HepG2 (cell line): ENCODE data around the gene ZNRF3. TPM values are rescaled to one million over a fixed set of nuclear protein-coding genes. Genes with fewer than 3 reads are reported as not detected.

Experiments
- CEBPB ChIP-seq: IDR thresholded peaks from 2 replicates; pipeline ENCODE4 v1.6.1; 2011; ENCODE audit warnings: low read depth, low read length, improper control_type of control experiment, borderline replicate concordance
- E2F2 ChIP-seq: sonication (generic); formaldehyde crosslinking; IDR thresholded peaks from 2 replicates; pipeline ENCODE4 v1.4.0; 2020; ENCODE audit warnings: missing genetic modification reagents, borderline replicate concordance
- ELF3 ChIP-seq: IDR thresholded peaks from 2 replicates; pipeline ENCODE4 v1.6.1; 2016; ENCODE audit warnings: missing genetic modification reagents, missing compliant biosample characterization
- ETV5 ChIP-seq: IDR thresholded peaks from 2 replicates; pipeline ENCODE4 v1.6.1; 2018; ENCODE audit warnings: missing biosample characterization, missing genetic modification reagents, inconsistent platforms, borderline replicate concordance
- NR1H2 ChIP-seq: sonication (generic); formaldehyde crosslinking; IDR thresholded peaks from 2 replicates; pipeline ENCODE4 v1.8.1; 2022; ENCODE audit warnings: low read depth, missing genetic modification reagents, borderline replicate concordance
- SOX5 ChIP-seq: IDR thresholded peaks from 2 replicates; pipeline ENCODE4 v1.6.1; 2016; ENCODE audit warnings: borderline replicate concordance
- SSRP1 ChIP-seq: IDR thresholded peaks from 2 replicates; pipeline ENCODE4 v1.6.1; 2016; ENCODE audit warnings: control low read depth
- XRCC5 ChIP-seq: fragments of 200-400 bp; formaldehyde crosslinking; optimal IDR thresholded peaks from 2 replicates; pipeline ENCODE3; 2017; ENCODE audit warnings: mild to moderate bottlenecking, low read length
- ZEB1 ChIP-seq: IDR thresholded peaks from 2 replicates; pipeline ENCODE4 v1.6.1; 2012; ENCODE audit warnings: mild to moderate bottlenecking, low read depth, inconsistent platforms; ENCODE audit not compliant: insufficient replicate concordance
- ZFAT ChIP-seq: sonication (generic); formaldehyde crosslinking; conservative IDR thresholded peaks from 2 replicates; pipeline ENCODE4 v1.8.1; 2023; ENCODE audit warnings: missing genetic modification reagents, inconsistent platforms
- ZFP41 ChIP-seq: sonication (generic); formaldehyde crosslinking; IDR thresholded peaks from 2 replicates; pipeline ENCODE4 v1.4.0; 2020; ENCODE audit warnings: mild to moderate bottlenecking, missing genetic modification reagents, borderline replicate concordance
- ZMAT3 ChIP-seq: sonication (generic); formaldehyde crosslinking; conservative IDR thresholded peaks from 2 replicates; pipeline ENCODE4 v1.7.0; 2021; ENCODE audit warnings: missing genetic modification reagents
- ZNF10 ChIP-seq: sonication (generic); formaldehyde crosslinking; IDR thresholded peaks from 2 replicates; pipeline ENCODE4 v1.4.0; 2020; ENCODE audit warnings: mild to moderate bottlenecking, low read depth, missing genetic modification reagents, borderline replicate concordance
- ZNF362 ChIP-seq: sonication (generic); formaldehyde crosslinking; IDR thresholded peaks from 2 replicates; pipeline ENCODE4 v1.4.0; 2020; ENCODE audit warnings: missing genetic modification reagents, mild to moderate bottlenecking, borderline replicate concordance
- ZNF382 ChIP-seq: sonication (generic); formaldehyde crosslinking; IDR thresholded peaks from 2 replicates; pipeline ENCODE4 v1.5.0; 2020; ENCODE audit warnings: missing genetic modification reagents, mild to moderate bottlenecking, borderline replicate concordance
- ZNF451 ChIP-seq: sonication (generic); formaldehyde crosslinking; IDR thresholded peaks from 2 replicates; pipeline ENCODE4 v1.5.0; 2020; ENCODE audit warnings: mild to moderate bottlenecking, missing genetic modification reagents
- ZNF674 ChIP-seq: sonication (generic); formaldehyde crosslinking; IDR thresholded peaks from 2 replicates; pipeline ENCODE4 v1.5.0; 2020; ENCODE audit warnings: low read depth, mild to moderate bottlenecking, missing genetic modification reagents
- ZNF800 ChIP-seq: sonication (generic); formaldehyde crosslinking; IDR thresholded peaks from 2 replicates; pipeline ENCODE4 v1.4.0; 2020; ENCODE audit warnings: missing genetic modification reagents
- ZSCAN20 ChIP-seq: sonication (generic); formaldehyde crosslinking; IDR thresholded peaks from 2 replicates; pipeline ENCODE4 v1.4.0; 2020; ENCODE audit warnings: missing genetic modification reagents, mild to moderate bottlenecking, borderline replicate concordance
- ZSCAN25 ChIP-seq: sonication (generic); formaldehyde crosslinking; IDR thresholded peaks from 2 replicates; pipeline ENCODE4 v1.8.0; 2022; ENCODE audit warnings: mild to moderate bottlenecking, missing genetic modification reagents
- polyA plus RNA-seq, 8 experiments: library from polyadenylated mRNA; depleted of rRNA in 3 of 8; stranded (reverse) in 7 of 8; unstranded in 1 of 8; fragments of >200 nt; fragmentation: Illumina TruSeq in 4 of 8; extraction: Trizol in 4 of 8; gene quantifications; 2 replicates each; pipeline versions ENCODE4 v1.2.1 to v1.2.3, GENCODE V29; 2011 to 2016; ENCODE audit warnings: low read depth in 4 of 8, missing spikeins in 1 of 8, mixed read lengths in 1 of 8; ENCODE audit not compliant: insufficient read depth in 1 of 8
- total RNA-seq, 5 experiments: library from RNA; depleted of rRNA; stranded (reverse); fragments of >200 nt; fragmentation: Illumina TruSeq; extraction: Trizol; gene quantifications; 2 replicates each; pipeline ENCODE4 v1.2.3, GENCODE V29; 2016; ENCODE audit warnings: low read depth in 1 of 5
- TF ChIP-seq, protein P1 (sequence below): sonication (generic); formaldehyde crosslinking; IDR thresholded peaks from 2 replicates; pipeline ENCODE4 v1.5.0; 2020; ENCODE audit warnings: mild to moderate bottlenecking, missing genetic modification reagents, borderline replicate concordance

The ZNRF3 gene
- total and polyA plus RNA-seq, 2 of the 13 experiments (the other 11 are each of a cell fraction or from before 2014, with no cell fraction given), result 20.3 to 36.7 TPM

GRCh38 chr22:29004647-29005371 lies 121.4 kb downstream of the ZNRF3 start (continued):
- TF ChIP-seq ZNF674 (CRISPR knock-in tag) (no peak), SSRP1 (peak; percentile 94), ZFP41 (no peak), ELF3 (CRISPR knock-in tag) (peak; percentile 32; the same call in 1 of the 2 replicates), XRCC5 (peak; percentile 55), ZFAT (CRISPR knock-in tag) (no peak), ZEB1 (no peak), ZNF362 (CRISPR knock-in tag) (0 out of 2 replicates have a peak, but pooled peaks have one; percentile 10), ZMAT3 (CRISPR knock-in tag) (no peak), ZSCAN25 (CRISPR knock-in tag) (no peak), ETV5 (CRISPR knock-in tag) (peak; percentile 32; the same call in 1 of the 2 replicates), CEBPB (no peak), ZNF10 (no peak), ZNF382 (CRISPR knock-in tag) (no peak), E2F2 (CRISPR knock-in tag) (no peak), ZSCAN20 (CRISPR knock-in tag) (no peak), SOX5 (CRISPR knock-in tag) (peak; percentile 28; the same call in 1 of the 2 replicates), NR1H2 (CRISPR knock-in tag) (no peak), ZNF451 (peak; percentile 85), ZNF800 (CRISPR knock-in tag) (0 out of 2 replicates have a peak, but pooled peaks have one; percentile 31)
- TF ChIP-seq, protein P1, sequence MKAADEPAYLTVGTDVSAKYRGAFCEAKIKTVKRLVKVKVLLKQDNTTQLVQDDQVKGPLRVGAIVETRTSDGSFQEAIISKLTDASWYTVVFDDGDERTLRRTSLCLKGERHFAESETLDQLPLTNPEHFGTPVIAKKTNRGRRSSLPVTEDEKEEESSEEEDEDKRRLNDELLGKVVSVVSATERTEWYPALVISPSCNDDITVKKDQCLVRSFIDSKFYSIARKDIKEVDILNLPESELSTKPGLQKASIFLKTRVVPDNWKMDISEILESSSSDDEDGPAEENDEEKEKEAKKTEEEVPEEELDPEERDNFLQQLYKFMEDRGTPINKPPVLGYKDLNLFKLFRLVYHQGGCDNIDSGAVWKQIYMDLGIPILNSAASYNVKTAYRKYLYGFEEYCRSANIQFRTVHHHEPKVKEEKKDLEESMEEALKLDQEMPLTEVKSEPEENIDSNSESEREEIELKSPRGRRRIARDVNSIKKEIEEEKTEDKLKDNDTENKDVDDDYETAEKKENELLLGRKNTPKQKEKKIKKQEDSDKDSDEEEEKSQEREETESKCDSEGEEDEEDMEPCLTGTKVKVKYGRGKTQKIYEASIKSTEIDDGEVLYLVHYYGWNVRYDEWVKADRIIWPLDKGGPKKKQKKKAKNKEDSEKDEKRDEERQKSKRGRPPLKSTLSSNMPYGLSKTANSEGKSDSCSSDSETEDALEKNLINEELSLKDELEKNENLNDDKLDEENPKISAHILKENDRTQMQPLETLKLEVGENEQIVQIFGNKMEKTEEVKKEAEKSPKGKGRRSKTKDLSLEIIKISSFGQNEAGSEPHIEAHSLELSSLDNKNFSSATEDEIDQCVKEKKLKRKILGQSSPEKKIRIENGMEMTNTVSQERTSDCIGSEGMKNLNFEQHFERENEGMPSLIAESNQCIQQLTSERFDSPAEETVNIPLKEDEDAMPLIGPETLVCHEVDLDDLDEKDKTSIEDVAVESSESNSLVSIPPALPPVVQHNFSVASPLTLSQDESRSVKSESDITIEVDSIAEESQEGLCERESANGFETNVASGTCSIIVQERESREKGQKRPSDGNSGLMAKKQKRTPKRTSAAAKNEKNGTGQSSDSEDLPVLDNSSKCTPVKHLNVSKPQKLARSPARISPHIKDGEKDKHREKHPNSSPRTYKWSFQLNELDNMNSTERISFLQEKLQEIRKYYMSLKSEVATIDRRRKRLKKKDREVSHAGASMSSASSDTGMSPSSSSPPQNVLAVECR, result peak; percentile 94
